HS-27A (cell line): ENCODE measurements around the gene GUCA2B.

Experiments
- DNase-seq: peaks from one replicate; pipeline ENCODE4 v3.0.0-alpha.2; 2012; ENCODE audit warnings: low read depth, missing footprints

GUCA2B gene

DNA sequence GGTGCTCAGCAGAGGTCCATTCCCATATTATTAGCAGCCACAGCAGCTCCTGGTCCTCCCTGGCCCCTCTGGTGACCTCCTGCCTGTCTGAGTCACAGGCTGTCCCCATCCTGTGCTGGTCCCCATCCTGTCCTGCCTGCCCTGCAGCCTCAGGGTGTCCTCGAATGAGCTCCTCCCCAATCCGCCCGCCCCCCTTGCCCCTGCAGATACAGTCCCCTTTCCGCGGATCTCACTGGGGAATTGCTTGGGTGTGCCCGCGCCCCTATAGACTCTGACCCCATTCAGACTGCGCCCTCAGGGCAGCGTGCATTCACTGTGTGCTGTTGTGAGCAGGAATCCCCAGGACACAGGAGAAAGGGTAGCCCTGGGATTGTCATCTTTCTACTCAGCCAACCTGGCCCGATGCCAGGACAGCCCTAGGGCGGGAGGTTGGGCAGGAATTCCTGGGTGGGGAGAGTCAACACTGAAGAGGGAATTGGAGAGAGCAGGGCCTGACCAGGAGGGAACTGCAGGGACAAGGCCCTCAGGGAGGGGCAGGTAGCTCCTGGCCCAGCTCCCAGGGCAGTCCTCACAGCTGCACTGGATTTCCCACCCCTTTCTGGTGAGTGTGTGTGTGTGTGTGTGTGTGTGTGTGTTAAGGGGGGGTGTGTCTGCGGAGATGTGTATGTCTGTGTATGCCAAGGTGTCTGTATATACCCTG lies 12.5 kb downstream of the GUCA2B start:
- DNase-seq = peak; percentile 56

DNA sequence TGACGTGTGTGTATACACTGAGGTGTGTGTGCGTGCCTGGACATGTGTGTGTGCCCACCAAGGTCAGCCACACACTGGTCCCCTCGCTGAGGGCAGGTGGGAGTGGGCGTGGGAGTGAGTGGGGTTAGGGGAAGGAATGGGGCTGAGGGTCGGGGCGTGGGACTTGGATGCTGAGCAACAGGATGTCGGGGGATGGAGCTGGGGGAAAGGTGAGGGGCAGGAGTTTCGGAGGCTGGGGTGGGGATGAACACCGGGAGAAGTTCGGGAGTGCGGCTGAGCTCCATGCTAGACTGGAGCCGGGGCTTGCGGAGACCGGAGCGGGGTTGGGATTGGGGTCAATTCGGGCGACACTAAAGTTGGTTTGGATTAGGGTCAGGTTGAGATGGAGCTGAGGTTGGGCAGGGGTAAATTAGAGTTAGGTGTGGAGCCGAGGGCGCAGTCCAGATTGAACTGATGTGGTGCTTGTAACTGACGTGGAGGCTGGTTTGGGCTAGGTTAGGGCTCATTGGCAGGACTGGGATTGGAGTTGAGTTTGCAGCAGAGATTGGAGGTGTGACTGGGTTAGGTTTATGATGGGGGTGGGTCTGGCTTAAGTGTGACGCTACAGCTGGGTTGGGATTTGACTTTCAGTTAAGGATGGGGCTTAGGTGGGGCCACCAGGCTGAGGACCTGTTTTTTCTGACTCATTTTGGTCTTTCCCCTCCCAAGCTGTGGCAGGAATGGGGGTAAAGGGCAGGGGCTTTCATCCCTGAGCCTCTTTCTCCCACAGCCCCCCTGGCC lies 14.6 kb downstream of the GUCA2B start:
- DNase-seq = no peak

DNA sequence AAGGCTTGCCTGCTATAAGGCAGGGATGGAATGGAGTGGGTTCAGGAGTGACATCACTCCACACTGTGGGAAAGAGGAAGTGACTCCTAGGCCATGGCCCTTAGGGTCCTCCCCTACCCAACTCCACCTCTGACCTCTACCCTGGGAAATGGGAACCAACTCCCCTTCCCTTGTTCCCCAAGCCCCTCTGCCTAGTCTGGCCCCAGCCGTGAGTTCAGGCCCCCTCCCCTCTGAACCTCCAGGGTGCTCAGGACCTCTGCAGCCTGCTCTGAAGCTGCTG lies 15.1 kb downstream of the GUCA2B start:
- DNase-seq = no peak

DNA sequence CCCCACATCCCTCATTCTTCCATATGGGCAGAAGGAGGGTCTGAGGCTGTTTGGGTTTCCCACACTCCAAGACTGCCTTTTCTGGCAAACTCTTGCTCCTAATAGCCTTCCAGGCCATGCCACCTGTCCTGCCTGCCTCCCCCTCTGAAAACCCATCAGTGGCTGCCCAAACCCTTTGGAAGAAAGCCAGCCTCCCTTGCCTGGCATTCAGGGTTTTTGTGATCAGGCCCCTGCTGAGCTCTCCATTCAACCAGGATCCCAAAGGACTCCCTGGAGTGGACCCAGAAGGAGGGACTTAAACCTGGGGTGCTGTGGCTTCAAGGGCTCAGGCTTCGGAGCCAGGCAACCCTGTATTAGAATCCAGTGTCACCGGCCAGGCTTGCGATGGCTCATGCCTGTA lies 15.6 kb downstream of the GUCA2B start:
- DNase-seq = no peak

DNA sequence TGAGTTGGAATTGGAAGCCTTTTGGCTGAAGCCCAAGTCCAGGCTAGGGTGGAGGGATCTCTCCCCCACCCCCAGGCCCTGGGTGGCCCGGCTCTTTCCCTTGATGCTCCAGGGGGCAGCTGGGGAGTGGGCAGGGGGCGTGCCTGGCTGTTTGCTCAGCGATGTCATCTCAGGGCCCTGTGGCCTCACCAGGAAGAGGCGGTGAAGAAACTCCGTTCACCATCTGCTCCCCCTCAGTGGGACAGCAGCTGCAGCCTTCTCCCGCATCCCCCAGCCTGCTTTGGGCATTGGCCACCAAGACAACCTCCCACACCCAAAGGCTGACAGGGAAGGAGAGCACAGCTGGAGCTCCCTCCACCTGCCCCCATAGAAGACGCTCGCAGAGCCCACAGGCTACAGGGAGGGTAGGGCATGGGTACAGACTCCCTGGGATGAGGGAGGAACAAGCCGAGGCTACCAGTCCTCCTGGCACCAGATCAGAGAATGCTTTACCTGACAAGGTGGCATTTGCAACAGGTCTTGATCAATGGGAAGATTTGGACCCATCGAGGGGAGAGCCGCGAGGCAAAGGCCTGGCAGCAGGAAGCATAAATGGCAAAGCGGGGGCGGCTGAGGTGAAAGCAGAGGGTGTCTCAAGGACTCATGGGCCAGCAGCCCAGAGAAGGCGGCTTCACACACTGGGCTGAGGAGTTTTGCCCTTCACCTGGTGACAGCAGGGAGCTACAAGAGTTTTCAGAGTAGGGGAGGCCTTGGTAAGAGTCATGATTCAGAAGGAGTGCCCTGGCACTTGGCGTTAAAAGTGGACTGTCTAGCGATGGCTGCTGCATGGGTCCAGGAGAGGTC lies 17.8 kb downstream of the GUCA2B start:
- DNase-seq = no peak

DNA sequence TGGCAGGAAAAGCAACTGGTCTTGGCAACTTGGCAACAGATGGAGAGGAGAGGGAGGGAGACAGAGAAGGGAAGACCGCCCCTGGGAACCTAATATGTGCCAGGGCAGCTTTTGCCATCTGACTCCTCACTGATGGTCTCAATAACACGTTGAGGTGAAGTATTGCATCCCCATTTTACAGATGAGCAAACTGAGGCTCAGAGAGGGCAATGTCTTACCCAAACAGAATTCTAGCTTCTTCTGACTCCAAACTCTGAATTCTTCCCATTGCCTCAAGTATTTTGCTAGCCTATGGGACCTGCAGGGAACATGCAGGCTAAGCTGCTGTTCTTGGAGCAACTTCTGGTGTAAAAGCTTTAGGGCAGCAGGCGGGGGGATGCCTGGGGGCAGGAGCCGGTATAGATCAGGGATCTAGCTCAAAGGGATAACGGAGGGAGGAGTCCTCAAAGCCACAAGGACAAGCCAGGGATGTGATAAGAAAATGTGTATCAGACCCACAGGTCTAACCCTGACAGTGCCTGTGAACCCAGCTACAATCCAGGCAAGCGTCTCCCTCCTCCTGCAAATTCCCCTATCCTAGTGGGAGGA lies 18.6 kb downstream of the GUCA2B start:
- no peak for DNase-seq

DNA sequence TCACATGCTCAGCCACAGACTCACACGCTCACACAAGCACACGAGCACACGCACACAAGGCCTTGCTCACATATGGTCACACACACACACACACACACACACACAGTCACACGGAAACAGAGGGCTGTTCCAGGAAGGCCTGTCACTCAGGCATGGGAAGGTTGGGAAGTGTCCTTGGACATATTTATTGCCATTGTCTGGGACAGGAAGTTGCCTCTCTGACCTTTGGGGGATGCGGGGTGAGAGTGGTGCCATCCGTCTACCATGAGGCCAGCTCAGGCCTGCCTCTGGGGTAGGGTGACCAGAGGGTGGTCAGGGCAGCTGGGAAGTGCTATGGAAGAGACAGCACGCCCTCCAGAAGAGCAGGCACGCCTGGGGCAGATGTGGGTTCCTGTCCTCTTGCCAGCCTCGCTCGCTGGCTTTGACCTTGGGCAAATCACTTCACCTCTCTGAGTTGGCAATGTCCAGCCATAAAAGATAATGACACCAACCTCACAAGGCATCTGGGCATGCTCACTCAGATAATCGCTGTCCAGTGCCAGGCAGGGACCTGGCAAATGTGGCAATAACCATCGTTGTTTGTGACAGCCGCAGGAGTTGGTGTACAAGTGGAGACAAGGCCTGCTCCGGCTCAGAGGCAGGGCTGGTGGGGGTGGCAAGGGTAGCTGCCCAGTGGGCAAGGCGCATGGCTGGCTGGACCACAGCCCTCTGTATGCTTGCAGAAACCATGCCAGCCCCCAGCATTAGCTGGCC lies 19.3 kb downstream of the GUCA2B start:
- no peak for DNase-seq

DNA sequence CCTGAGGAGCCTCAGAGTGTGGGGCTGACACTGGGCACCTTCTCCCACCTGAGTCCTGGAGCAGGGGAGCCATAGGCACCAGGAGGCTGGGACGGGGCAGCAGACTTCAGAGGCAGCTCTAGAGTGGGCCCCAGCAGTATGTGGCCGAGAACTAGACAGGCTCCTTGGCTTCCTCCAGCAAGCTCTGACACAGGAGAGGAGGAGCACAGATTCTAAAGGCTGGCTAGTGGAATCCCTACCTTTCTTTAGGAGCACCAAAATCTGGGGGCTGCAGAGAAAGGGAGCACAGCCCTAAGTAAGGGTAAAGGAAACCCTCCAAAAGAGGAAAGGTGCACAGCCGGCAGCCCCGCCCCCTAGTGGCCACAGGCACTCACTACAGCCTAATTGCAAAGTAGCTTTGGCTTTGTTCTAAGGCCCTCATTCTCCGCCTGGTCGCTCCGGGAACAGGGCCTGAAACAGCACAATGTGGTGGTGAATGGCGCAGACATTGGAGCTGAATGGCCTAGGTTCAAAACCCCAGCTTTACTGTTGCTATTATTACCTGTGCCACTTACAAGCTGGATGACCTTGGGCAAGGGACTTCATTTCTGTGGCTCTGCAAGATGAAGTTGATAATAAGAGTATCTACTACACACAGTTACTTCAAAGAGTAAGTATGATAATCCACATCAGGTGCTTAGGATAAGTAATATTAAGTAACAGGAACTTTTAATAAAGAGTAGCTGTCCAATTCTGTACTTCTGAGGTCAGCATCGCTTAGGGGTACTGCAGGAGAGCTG lies 20.1 kb downstream of the GUCA2B start:
- DNase-seq = no peak

DNA sequence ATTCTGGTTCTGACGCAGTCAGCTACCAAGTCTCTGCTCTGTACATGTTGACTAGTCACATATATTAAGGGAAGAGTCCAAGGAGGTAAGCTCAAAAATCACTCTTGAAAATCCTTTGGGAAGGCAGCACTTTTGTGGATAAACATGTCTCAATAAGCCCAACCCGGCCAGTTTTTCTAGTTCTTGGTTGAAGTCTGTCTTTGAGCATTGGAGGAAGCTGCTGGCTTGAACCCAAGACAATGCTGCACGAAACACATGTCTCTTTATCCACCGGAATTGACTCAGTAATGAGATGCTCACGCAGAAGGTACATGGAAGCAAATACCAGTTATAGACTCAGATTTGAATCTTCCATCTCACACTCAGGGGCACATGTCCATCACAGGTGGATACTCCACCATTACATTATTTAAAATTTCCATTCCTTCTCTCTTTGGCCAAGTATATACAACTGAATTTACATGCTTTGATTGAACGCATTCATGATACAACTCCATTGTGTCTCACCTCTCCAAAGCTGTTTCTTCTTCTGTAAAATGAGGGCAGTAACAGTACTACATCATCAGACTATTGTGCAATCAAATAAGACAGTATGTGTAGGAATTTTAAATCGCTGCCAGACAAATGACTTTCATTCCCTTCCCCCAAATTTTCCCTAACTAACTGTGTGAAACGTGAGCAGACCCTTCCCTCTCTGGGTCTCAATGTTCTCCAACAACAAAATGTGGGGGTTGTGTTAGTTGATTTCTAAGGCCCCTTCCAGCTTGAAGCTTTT lies 20.9 kb downstream of the GUCA2B start:
- no peak for DNase-seq

GRCh38 chr1:42175314-42176054 lies 22.3 kb downstream of the GUCA2B start:
- DNase-seq = no peak

DNA sequence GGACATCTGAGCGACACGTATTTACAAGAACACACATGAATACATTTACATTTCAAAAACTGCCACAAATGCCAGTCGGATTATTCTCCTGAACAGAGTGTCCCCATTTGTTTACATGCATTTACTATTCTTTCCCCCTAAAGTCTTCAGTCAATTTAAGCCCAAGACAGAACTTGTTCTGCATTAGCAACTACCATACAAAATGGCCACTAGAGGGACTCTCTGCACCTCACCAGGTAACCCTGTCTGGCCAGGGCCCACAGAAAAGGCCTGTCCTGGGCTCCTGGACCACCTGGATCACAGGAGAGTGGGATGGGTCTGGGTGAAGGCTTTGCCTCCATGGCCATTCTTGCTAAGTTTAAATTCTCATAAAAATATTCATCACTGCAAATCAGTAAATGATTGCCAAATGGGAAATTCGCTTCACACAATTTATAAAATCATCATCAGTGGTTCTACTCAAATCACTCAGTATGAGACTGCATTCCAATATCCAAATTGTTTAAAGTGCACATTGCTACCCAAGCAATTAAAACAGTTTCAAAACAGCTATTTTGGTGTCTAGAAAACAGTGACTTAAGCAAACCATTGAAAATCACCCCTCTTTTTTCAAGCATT lies 23.8 kb downstream of the GUCA2B start:
- DNase-seq = no peak

GRCh38 chr1:42177541-42177981 lies 24.4 kb downstream of the GUCA2B start:
- DNase-seq = no peak

GRCh38 chr1:42178249-42178648 lies 25.0 kb downstream of the GUCA2B start:
- DNase-seq = no peak

DNA sequence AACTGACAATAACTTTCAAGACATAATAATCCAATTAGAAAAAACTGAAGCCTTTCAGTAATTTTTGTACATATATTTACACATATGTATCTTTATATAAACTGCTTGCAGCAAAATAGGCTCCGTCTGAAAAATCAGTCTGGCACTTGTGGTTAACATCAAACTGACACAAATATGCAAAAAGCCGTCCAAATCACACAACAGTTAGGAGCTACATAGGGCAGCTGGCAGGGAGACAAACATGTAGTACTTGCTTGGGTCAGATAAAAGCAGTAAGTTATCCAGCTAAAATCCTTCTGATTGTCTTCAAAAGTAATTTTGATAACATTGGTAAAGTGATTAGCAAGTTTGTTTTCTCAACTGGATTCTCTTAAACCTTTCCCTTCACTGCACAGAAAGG lies 26.1 kb downstream of the GUCA2B start:
- no peak for DNase-seq

DNA sequence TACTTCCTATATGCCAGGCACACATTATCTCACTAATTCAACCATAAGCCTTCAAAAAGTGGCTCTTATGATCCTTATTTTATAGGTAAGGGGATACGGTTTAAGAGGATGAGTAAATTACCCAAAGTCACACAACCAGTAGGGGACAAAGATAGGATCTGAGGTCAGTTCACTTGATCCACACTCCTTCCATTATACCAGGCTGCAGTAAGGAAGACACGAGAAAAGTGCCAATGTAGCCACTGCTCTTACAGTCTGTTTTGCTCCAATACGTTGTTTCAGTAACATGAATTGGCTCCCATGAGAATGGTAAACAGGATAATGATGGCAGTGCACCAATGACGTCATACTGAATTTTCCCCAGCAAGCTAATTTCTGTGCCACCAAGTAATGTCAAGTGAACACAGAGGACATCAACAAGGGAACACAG lies 26.7 kb downstream of the GUCA2B start:
- no peak for DNase-seq

DNA sequence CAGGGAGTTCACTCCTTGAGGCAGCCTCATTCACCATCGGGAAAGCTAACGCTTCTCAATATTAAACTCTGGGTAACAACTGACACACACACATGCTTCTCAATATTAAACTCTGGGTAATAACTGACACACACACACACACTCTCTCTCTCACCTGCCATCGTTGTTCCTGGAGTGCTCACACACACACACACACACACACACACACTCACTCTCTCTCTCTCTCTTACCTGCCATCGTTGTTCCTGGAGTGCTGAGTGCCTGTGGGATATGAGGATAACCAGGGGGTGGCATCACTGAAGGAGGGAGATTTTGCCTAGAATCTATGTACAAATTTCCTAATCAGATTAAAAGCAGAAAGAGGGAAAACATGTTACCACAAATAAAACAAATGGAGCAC lies 28.5 kb downstream of the GUCA2B start:
- no peak for DNase-seq

GRCh38 chr1:42183210-42183956 lies 30.2 kb downstream of the GUCA2B start:
- DNase-seq = no peak

DNA sequence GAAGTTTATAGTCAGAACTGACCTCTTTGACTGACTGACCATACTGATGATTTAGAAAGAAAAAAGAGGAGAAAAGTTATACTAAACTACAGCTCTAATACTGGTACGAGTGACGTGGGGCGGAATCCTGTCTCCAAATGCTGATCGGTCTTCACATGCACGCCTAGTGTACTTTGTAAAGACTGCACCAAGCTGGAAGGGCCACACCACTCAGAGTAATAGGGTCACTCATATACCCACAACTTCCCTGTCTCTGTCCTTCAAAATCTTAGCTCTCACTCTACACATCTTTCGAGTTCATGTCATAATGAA lies 30.7 kb downstream of the GUCA2B start:
- DNase-seq = no peak

GRCh38 chr1:42184616-42185015 lies 31.4 kb downstream of the GUCA2B start:
- no peak for DNase-seq
